MCF 10A (cell line): ENCODE data around the gene DOCK9. TPM values are rescaled to one million over a fixed set of nuclear protein-coding genes. Genes with fewer than 3 reads are reported as not detected.

ENCODE experiments used
- BruUV-seq: library from RNA; stranded (reverse); fragments of 400-500 nt; replicated peaks from 2 replicates; lab custom pipeline; 2021; lab: Mats Ljungman, UMichigan
- CTCF ChIA-PET: fragments of 300-600 bp; sonication (Branson Sonifier 250); formaldehyde crosslinking; extraction: SDS; loops from one replicate; lab custom pipeline; 2021; ENCODE audit warnings: antibody characterized with exemption, inconsistent platforms; lab: Yijun Ruan, JAX
- POLR2A ChIA-PET: fragments of 300-600, 350-650 bp; sonication (Branson Sonifier 250); formaldehyde crosslinking; extraction: SDS; loops from one replicate; lab custom pipeline; 2020; ENCODE audit warnings: antibody characterized with exemption, inconsistent platforms; lab: Yijun Ruan, JAX
- DNase-seq: peaks from one replicate; pipeline ENCODE4 v3.0.0-alpha.2; 2018; ENCODE audit not compliant: unreplicated experiment
- H3K27ac Mint-ChIP-seq: one replicate; pipeline ENCODE4 v1.8.0; 2022; ENCODE audit warnings: mild to moderate bottlenecking, low read depth, mixed read lengths; ENCODE audit not compliant: unreplicated experiment
- H3K27me3 Mint-ChIP-seq: one replicate; pipeline ENCODE4 v1.8.0; 2022; ENCODE audit warnings: mixed read lengths; ENCODE audit not compliant: insufficient read depth, unreplicated experiment
- H3K36me3 Mint-ChIP-seq: one replicate; pipeline ENCODE4 v1.8.0; 2022; ENCODE audit warnings: mild to moderate bottlenecking, moderate library complexity, mixed read lengths; ENCODE audit not compliant: insufficient read depth, unreplicated experiment
- H3K4me1 Mint-ChIP-seq: one replicate; pipeline ENCODE4 v1.8.0; 2022; ENCODE audit warnings: mixed read lengths; ENCODE audit not compliant: insufficient read depth, unreplicated experiment
- H3K4me3 Mint-ChIP-seq: one replicate; pipeline ENCODE4 v1.8.0; 2022; ENCODE audit warnings: mild to moderate bottlenecking, moderate library complexity, mixed read lengths; ENCODE audit not compliant: unreplicated experiment
- H3K9me3 Mint-ChIP-seq: one replicate; pipeline ENCODE4 v1.8.0; 2022; ENCODE audit warnings: mixed read lengths; ENCODE audit not compliant: unreplicated experiment
- CTCF ChIP-seq: fragments of 200-600 bp; IDR thresholded peaks from one replicate; pipeline ENCODE4 v1.8.0; 2022; ENCODE audit warnings: antibody characterized with exemption, mild to moderate bottlenecking; ENCODE audit not compliant: unreplicated experiment
- intact Hi-C: fragments of 100-400 bp; cut with micrococcal nuclease; formaldehyde crosslinking; loops from 2 replicates; pipeline ENCODE4 v1.14.1; 2022
- total RNA-seq: library from RNA; stranded (reverse); gene quantifications from 2 replicates; pipeline ENCODE4 v1.2.3, GENCODE V29; 2022

The DOCK9 gene
- total RNA-seq, 1 experiment from 2014 or later = 77.0 TPM

DNA sequence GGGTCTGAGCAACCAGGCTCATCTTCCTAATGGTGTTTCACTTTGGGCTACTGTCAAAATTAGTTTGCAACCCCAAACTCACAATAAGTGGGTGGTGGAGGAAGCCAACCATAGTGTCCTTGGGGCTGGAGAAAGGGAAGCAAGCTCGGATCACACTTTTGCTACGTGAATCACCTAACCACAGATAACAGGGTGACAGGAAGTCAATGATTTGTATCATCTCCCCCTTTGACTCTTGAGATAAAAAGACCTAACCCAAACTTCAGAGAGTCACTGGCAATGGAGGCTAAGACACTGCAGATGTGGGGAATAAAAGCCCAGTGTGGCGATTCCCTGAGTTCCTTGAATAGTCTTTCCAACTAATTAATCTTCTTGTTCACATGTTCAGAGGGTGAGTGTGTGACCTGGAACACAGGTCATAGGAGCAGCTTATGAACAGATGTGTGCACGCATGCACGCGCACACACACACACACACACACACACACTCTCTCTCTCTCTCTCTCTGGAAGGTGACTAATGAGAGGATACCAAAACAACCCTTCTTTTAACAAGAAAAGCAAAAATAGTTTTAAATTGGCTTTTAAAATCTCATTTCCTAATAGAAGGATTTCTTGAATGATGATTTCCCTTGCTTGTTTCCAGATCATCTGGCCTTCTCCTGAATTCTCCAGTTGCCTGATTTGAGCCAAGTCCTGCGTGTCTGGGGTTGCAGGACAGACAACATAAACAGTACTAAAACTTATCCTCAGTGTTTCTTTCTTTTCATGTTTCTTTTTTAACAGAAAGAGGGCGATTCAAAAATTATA lies 21.2 kb upstream of the DOCK9 start:
- Mint-ChIP-seq H3K27ac (no peak overlapping the region), H3K4me3 (no peak overlapping the region)
- no peak for DNase-seq

DNA sequence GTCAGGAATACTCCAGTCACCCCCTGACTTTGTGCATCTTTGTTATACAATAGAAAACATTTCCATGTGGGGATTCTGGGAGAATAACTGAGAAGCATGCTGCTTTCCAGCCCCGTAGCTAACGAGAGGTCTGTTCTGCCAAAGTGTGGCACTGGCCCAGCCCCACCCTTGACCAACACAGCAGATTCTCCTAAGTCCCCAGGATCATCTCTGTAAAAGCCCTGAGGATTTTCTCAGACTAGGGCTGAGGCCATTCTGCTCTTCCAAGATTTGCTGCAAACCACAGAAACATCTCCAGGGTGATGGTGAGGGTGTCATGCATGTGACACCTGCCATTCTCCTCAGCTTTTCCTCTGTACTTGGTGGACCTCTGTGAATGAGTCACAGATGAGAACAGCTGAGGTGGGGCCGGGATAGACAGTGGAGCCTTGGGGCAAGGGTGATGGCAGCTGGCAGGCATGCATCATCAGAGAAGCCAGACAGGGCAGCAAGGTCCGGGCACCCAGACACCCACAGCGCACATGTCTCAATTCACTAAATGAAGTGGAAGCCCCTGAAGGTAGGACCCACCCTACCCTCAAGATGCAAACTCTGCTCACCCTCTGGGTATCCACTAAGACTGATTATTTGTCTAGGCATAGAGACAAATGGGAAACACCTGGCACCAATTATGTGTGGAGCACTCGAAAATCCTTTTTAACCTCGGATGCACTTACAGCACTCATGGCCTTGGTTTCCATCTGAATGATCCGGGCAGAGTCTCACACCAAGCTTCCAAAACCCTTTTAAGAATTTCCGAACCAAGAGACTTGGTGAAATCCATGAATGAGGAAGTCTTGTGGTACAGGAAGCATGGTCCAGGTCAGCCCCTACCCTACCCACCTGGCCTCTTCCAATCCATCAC lies 20.1 kb upstream of the DOCK9 start:
- intact Hi-C loops = no loop called here
- no peak overlapping the region for H3K4me3 Mint-ChIP-seq
- POLR2A ChIA-PET = interaction anchor here (0.9 to 1.2 kb wide), 6 partner anchors 8 to 108 kb away, joined by 3 to 5 read pairs (median 3); no protein-coding TSS in a partner anchor
- peak; percentile 73 for DNase-seq
- no peak overlapping the region for H3K27ac Mint-ChIP-seq
- no peaks in the 10 kb centered on the region for H3K27me3 Mint-ChIP-seq
- peaks cover 38% of the 10 kb centered on the region for H3K4me1 Mint-ChIP-seq
- CTCF ChIA-PET = no interaction called here
- BruUV-seq = no TSS peak
- no peaks in the 10 kb centered on the region for H3K9me3 Mint-ChIP-seq
- TF ChIP-seq CTCF = no peak
- H3K36me3 Mint-ChIP-seq = peaks cover 7% of the 10 kb centered on the region

More for the DNA sequence above, 21.2 kb upstream of the DOCK9 start:
- intact Hi-C loops = no loop called here
- POLR2A ChIA-PET = interaction anchor here (0.7 to 1.0 kb wide), 3 partner anchors 9 to 33 kb away, joined by 3 read pairs; no protein-coding TSS in a partner anchor
- Mint-ChIP-seq H3K4me1 (peaks cover 46% of the 10 kb centered on the region), H3K36me3 (peaks cover 7% of the 10 kb centered on the region), H3K9me3 (no peaks in the 10 kb centered on the region), H3K27me3 (no peaks in the 10 kb centered on the region)
- no TSS peak for BruUV-seq
- TF ChIP-seq CTCF = no peak
- CTCF ChIA-PET = no interaction called here

DNA sequence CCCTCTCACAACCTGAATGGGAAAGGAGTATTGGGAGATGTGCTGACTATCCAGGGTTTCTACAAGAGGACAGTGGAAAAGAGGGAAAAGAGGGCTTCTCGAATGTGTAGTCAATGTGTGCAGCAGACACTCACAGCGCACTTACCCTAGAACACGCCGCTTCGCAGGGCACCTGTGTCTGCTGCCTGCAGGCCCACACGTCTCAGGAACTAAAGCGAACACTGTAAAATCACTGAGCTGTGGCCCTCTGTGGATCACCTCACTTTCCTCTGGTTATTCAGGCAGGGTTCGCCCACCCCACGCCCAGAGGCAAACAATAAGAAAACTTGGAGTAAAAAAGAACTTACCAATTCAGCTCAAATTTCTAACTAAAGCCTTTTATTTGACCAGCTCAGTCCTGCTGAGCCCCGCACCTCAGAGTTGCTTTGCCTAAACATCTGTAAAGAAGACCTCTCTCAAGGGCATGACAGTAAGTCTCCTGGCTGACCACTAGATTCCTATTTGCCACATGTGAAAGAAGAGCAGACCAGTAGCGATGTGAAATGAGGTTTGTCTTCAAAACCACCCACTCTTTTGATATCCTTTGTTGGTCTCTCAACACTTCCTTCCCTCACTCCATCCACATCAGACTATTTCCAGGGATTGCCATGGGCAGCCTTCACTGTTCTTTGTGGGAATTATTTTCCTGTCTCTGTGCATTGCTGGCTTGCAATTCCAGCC lies 19.3 kb upstream of the DOCK9 start:
- POLR2A ChIA-PET = interaction anchor here (0.9 to 1.2 kb wide), 4 partner anchors 9 to 107 kb away, joined by 3 to 5 read pairs (median 3); no protein-coding TSS in a partner anchor
- no peak overlapping the region for H3K27ac Mint-ChIP-seq
- BruUV-seq = no TSS peak

More for the DNA sequence above, 19.3 kb upstream of the DOCK9 start:
- no peak for DNase-seq
- no peak overlapping the region for H3K4me3 Mint-ChIP-seq
- CTCF ChIA-PET = interaction anchor here (0.7 to 0.9 kb wide), 2 partner anchors 31 to 37 kb away, joined by 3 read pairs; no protein-coding TSS in a partner anchor
- no peak for TF ChIP-seq CTCF
- H3K4me1 Mint-ChIP-seq = peaks cover 46% of the 10 kb centered on the region
- no peaks in the 10 kb centered on the region for H3K27me3 Mint-ChIP-seq
- H3K36me3 Mint-ChIP-seq = peaks cover 7% of the 10 kb centered on the region
- intact Hi-C loops = no loop called here
- no peaks in the 10 kb centered on the region for H3K9me3 Mint-ChIP-seq
